Astrocyte (in vitro differentiated cells and primary cell): ENCODE results near the gene TANGO2. TPM values are rescaled to one million over a fixed set of nuclear protein-coding genes. Genes with fewer than 3 reads are reported as not detected.

Source experiments
- DNase-seq: peaks from one replicate; pipeline ENCODE4 v3.0.0-alpha.2; 2010; ENCODE audit warnings: low read depth
- FAIRE-seq: peaks from 2 replicates; lab custom pipeline; 2011; peaks lifted over from hg19 to GRCh38; lab: Jason Lieb, UNC
- H2AFZ ChIP-seq: 2 replicates; pipeline ENCODE4 v1.6.0; 2012; ENCODE audit warnings: low read depth, low read length, inconsistent platforms
- H3K27ac ChIP-seq: 2 replicates; pipeline ENCODE4 v1.5.1; 2011; ENCODE audit warnings: low read depth, low read length, inconsistent platforms
- H3K27me3 ChIP-seq: 2 replicates; pipeline ENCODE4 v1.6.0; 2011; ENCODE audit warnings: low read length, inconsistent platforms; ENCODE audit not compliant: insufficient read depth
- H3K36me3 ChIP-seq: 2 replicates; pipeline ENCODE4 v1.5.1; 2011; ENCODE audit warnings: low read length, inconsistent platforms; ENCODE audit not compliant: insufficient read depth
- H3K4me1 ChIP-seq: 2 replicates; pipeline ENCODE4 v1.5.1; 2011; ENCODE audit warnings: low read length, inconsistent platforms; ENCODE audit not compliant: insufficient read depth
- H3K4me2 ChIP-seq: 2 replicates; pipeline ENCODE4 v1.6.0; 2012; ENCODE audit warnings: low read length, inconsistent platforms
- H3K4me3 ChIP-seq: 2 replicates; pipeline ENCODE4 v1.5.1; 2011; ENCODE audit warnings: low read depth, mild to moderate bottlenecking, low read length, inconsistent platforms; ENCODE audit not compliant: insufficient read depth
- H3K79me2 ChIP-seq: 2 replicates; pipeline ENCODE4 v1.6.0; 2012; ENCODE audit warnings: mild to moderate bottlenecking, low read length, inconsistent platforms; ENCODE audit not compliant: insufficient read depth
- H3K9ac ChIP-seq: 2 replicates; pipeline ENCODE4 v1.6.0; 2012; ENCODE audit warnings: mild to moderate bottlenecking, low read length, inconsistent platforms
- H3K9me3 ChIP-seq: 2 replicates; pipeline ENCODE4 v1.5.1; 2012; ENCODE audit warnings: low read depth, mild to moderate bottlenecking, low read length, inconsistent platforms; ENCODE audit not compliant: insufficient read depth
- H4K20me1 ChIP-seq: 2 replicates; pipeline ENCODE4 v1.6.0; 2012; ENCODE audit warnings: low read length, inconsistent platforms; ENCODE audit not compliant: insufficient read depth
- H3K27ac Mint-ChIP-seq: one replicate; pipeline ENCODE4 v1.8.0; 2021; ENCODE audit warnings: mild to moderate bottlenecking, mixed read lengths; ENCODE audit not compliant: unreplicated experiment
- H3K27me3 Mint-ChIP-seq: one replicate; pipeline ENCODE4 v1.8.0; 2021; ENCODE audit warnings: low read depth, mixed read lengths; ENCODE audit not compliant: unreplicated experiment
- H3K36me3 Mint-ChIP-seq: one replicate; pipeline ENCODE4 v1.8.0; 2021; ENCODE audit warnings: low read depth, mixed read lengths; ENCODE audit not compliant: unreplicated experiment
- H3K4me1 Mint-ChIP-seq: one replicate; pipeline ENCODE4 v1.8.0; 2021; ENCODE audit warnings: low read depth, mixed read lengths; ENCODE audit not compliant: unreplicated experiment
- H3K4me3 Mint-ChIP-seq: one replicate; pipeline ENCODE4 v1.8.0; 2021; ENCODE audit warnings: mild to moderate bottlenecking, moderate library complexity, mixed read lengths; ENCODE audit not compliant: unreplicated experiment
- H3K9me3 Mint-ChIP-seq: one replicate; pipeline ENCODE4 v1.8.0; 2021; ENCODE audit warnings: mild to moderate bottlenecking, mixed read lengths; ENCODE audit not compliant: unreplicated experiment
- EZH2 ChIP-seq: IDR thresholded peaks from 2 replicates; pipeline ENCODE4 v1.6.1; 2012; ENCODE audit warnings: mild to moderate bottlenecking, low read length, inconsistent platforms; ENCODE audit not compliant: insufficient read depth
- total RNA-seq: library from RNA; stranded (reverse); gene quantifications from 2 replicates; pipeline ENCODE4 v1.2.1, GENCODE V29; 2021
- TF ChIP-seq, protein P1 (sequence below): IDR thresholded peaks from 2 replicates; pipeline ENCODE4 v1.5.1; 2011; ENCODE audit warnings: low read depth, mild to moderate bottlenecking, inconsistent platforms, low read length, moderate library complexity; ENCODE audit not compliant: insufficient read depth

TANGO2 gene
- total RNA-seq, 1 donor from 2014 or later = 28.0 TPM

DNA sequence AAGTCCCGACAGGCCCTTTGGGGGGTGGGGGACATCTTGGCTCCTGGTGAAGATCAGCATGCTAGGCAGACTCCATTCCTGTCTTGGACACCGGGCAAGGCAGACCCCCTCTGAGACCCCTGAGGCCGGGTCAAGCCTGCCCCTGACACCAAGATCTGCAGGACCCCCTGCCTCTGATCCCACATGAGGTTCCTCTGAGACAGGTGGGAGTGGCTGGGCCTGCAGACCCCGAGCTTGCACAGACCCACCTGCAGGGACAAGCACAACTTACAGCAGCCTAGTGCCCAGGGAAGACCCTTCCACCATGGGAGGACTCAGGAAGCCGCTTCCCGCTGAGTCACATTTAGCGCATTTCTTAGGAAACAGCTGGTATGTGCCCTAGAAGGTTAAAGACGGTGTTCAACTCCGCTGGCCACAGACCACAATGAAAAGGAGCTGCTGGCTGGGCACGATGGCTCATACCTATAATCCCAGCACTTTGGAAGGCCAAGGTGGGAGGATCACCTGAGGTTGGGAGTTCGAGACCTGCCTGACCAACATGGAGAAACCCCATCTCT is 19.8 kb upstream of the TANGO2 start:
- DNase-seq = peak; percentile 72
- no peak overlapping the region for H3K4me3 Mint-ChIP-seq
- no peak overlapping the region for H2AFZ ChIP-seq
- TF ChIP-seq, protein P1, sequence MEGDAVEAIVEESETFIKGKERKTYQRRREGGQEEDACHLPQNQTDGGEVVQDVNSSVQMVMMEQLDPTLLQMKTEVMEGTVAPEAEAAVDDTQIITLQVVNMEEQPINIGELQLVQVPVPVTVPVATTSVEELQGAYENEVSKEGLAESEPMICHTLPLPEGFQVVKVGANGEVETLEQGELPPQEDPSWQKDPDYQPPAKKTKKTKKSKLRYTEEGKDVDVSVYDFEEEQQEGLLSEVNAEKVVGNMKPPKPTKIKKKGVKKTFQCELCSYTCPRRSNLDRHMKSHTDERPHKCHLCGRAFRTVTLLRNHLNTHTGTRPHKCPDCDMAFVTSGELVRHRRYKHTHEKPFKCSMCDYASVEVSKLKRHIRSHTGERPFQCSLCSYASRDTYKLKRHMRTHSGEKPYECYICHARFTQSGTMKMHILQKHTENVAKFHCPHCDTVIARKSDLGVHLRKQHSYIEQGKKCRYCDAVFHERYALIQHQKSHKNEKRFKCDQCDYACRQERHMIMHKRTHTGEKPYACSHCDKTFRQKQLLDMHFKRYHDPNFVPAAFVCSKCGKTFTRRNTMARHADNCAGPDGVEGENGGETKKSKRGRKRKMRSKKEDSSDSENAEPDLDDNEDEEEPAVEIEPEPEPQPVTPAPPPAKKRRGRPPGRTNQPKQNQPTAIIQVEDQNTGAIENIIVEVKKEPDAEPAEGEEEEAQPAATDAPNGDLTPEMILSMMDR = no peak
- TF ChIP-seq EZH2 = no peak
- peaks cover 1% of the 10 kb centered on the region for H3K27me3 Mint-ChIP-seq
- H3K9ac ChIP-seq = no peak overlapping the region
- H3K27ac ChIP-seq = no peak overlapping the region
- peaks cover 6% of the 10 kb centered on the region for H3K27me3 ChIP-seq
- H4K20me1 ChIP-seq = no peaks in the 10 kb centered on the region
- H3K4me1 ChIP-seq = peaks cover 14% of the 10 kb centered on the region
- H3K4me1 Mint-ChIP-seq = peaks cover 9% of the 10 kb centered on the region
- H3K9me3 Mint-ChIP-seq = peaks cover 4% of the 10 kb centered on the region
- H3K4me3 ChIP-seq = no peak overlapping the region
- H3K79me2 ChIP-seq = no peaks in the 10 kb centered on the region
- H3K27ac Mint-ChIP-seq = no peak overlapping the region
- H3K36me3 ChIP-seq = no peaks in the 10 kb centered on the region
- no peak for FAIRE-seq
- H3K9me3 ChIP-seq = peaks cover 3% of the 10 kb centered on the region
- peaks cover 6% of the 10 kb centered on the region for H3K36me3 Mint-ChIP-seq
- H3K4me2 ChIP-seq = no peak overlapping the region

GRCh38 chr22:20002128-20002527 is 18.8 kb upstream of the TANGO2 start:
- Histone ChIP-seq H3K4me1 (peaks cover 14% of the 10 kb centered on the region), H3K4me3 (no peak overlapping the region), H3K79me2 (no peaks in the 10 kb centered on the region), H3K27ac (no peak overlapping the region), H4K20me1 (no peaks in the 10 kb centered on the region), H3K4me2 (no peak overlapping the region), H3K9ac (no peak overlapping the region), H3K9me3 (peaks cover 3% of the 10 kb centered on the region), H3K36me3 (no peaks in the 10 kb centered on the region), H2AFZ (no peak overlapping the region), H3K27me3 (peaks cover 3% of the 10 kb centered on the region)
- Mint-ChIP-seq H3K9me3 (peaks cover 4% of the 10 kb centered on the region), H3K27me3 (no peaks in the 10 kb centered on the region), H3K36me3 (peaks cover 6% of the 10 kb centered on the region), H3K4me1 (peaks cover 9% of the 10 kb centered on the region), H3K27ac (no peak overlapping the region), H3K4me3 (no peak overlapping the region)
- DNase-seq (no peak), FAIRE-seq (no peak)
- TF ChIP-seq EZH2 = no peak
- TF ChIP-seq, protein P1 = no peak

DNA sequence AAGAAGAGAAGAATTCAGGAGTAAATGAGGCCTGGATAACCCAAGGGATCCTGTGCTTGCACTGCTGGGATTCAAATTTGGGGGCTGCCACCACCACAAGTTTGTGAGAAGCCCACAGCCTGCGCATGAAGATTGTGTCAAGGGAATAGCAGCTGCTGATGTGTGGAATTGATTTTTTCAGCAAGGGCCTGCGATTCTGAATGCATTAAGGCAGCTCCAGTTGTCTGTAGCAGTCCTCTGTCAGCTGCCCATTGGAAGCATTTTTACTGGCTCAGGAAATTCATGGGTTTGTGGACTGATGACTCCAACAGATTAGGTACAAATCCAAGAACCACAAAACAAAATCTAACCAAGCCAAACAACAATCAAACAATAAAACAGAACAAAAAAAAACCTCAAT is 18.3 kb upstream of the TANGO2 start:
- H3K27ac ChIP-seq = no peak overlapping the region

More for the DNA sequence above, 18.3 kb upstream of the TANGO2 start:
- Histone ChIP-seq H4K20me1 (no peaks in the 10 kb centered on the region), H3K79me2 (no peaks in the 10 kb centered on the region), H3K4me1 (peaks cover 14% of the 10 kb centered on the region), H2AFZ (no peak overlapping the region), H3K9me3 (peaks cover 3% of the 10 kb centered on the region), H3K27me3 (no peaks in the 10 kb centered on the region), H3K4me3 (no peak overlapping the region), H3K9ac (no peak overlapping the region), H3K36me3 (no peaks in the 10 kb centered on the region), H3K4me2 (no peak overlapping the region)
- Mint-ChIP-seq H3K4me3 (no peak overlapping the region), H3K4me1 (peaks cover 9% of the 10 kb centered on the region), H3K27ac (no peak overlapping the region), H3K36me3 (peaks cover 6% of the 10 kb centered on the region), H3K27me3 (no peaks in the 10 kb centered on the region), H3K9me3 (peaks cover 4% of the 10 kb centered on the region)
- DNase-seq = no peak
- TF ChIP-seq EZH2 = no peak
- TF ChIP-seq, protein P1 = no peak
- no peak for FAIRE-seq
